DMS 273 (cell line): ENCODE data around the gene LIM2.
"Not testable (repeated sequence)": the region's sequence is repeated elsewhere in the genome, so short reads cannot be mapped to it uniquely, and the experiment has no call there.

ENCODE experiments used
- DNase-seq: peaks from one replicate; lab custom pipeline; 2025; ENCODE audit not compliant: unreplicated experiment; lab: John Stamatoyannopoulos, UW

LIM2 gene

GRCh38 chr19:51387924-51388389, at the start of gene LIM2:
Gene LIM2 (minus strand): TSS chr19:51387974. CDS start chr19:51387443, 531 bp downstream.
- no peak for DNase-seq

- no peak for DNase-seq
Measured at GRCh38 chr19:51434456-51434855, 46.7 kb upstream of the LIM2 start.

- DNase-seq: no peak
Measured at GRCh38 chr19:51433043-51433442, 45.3 kb upstream of the LIM2 start.

- DNase-seq: no peak
Measured at GRCh38 chr19:51431124-51431523, 43.4 kb upstream of the LIM2 start.

- no peak for DNase-seq
Measured at GRCh38 chr19:51430221-51430620, 42.4 kb upstream of the LIM2 start.

- DNase-seq: no peak
Measured at GRCh38 chr19:51427201-51427600, 39.4 kb upstream of the LIM2 start.

- peak; percentile 87 for DNase-seq
Measured at GRCh38 chr19:51422053-51422448, 34.3 kb upstream of the LIM2 start.

- no peak for DNase-seq
Measured at GRCh38 chr19:51421229-51422052, 33.7 kb upstream of the LIM2 start.

GRCh38 chr19:51420511-51420910, 32.7 kb upstream of the LIM2 start:
- DNase-seq: not testable (repeated sequence)

GRCh38 chr19:51418707-51419106, 30.9 kb upstream of the LIM2 start:
- no peak for DNase-seq

- DNase-seq: no peak
Measured at GRCh38 chr19:51417810-51418157, 30.0 kb upstream of the LIM2 start.

GRCh38 chr19:51417107-51417809, 29.5 kb upstream of the LIM2 start, which contains the start of gene SIGLEC10:
Gene SIGLEC10 (minus strand): TSS chr19:51417642. CDS start chr19:51417581, 61 bp downstream.
- no peak for DNase-seq

- DNase-seq: not testable (repeated sequence)
Measured at GRCh38 chr19:51416422-51416821, 28.6 kb upstream of the LIM2 start.

GRCh38 chr19:51415187-51415586, 27.4 kb upstream of the LIM2 start:
- DNase-seq: no peak

GRCh38 chr19:51410950-51411748, 23.4 kb upstream of the LIM2 start:
- DNase-seq: no peak

GRCh38 chr19:51407511-51408131, 19.8 kb upstream of the LIM2 start:
- peak; percentile 56 for DNase-seq

- no peak for DNase-seq
Measured at GRCh38 chr19:51402117-51402516, 14.3 kb upstream of the LIM2 start.

GRCh38 chr19:51399936-51400335, 12.2 kb upstream of the LIM2 start:
- not testable (repeated sequence) for DNase-seq

GRCh38 chr19:51399231-51399630, 11.5 kb upstream of the LIM2 start:
- no peak for DNase-seq

- peak; percentile 51 for DNase-seq
Measured at GRCh38 chr19:51398096-51398704, 10.4 kb upstream of the LIM2 start.
